HCT116 (cell line): ENCODE results near the gene STUM. TPM values are rescaled to one million over a fixed set of nuclear protein-coding genes. Genes with fewer than 3 reads are reported as not detected.

Source experiments
- ATAC-seq: fragments of 200-7000 bp; cut with Tn5 transposase; 2 replicates; pipeline ENCODE4 v1.9.1; 2020; ENCODE audit warnings: mild to moderate bottlenecking, moderate library complexity
- BruUV-seq: library from RNA; stranded (reverse); fragments of 400-500 nt; replicated peaks from 2 replicates; lab custom pipeline; 2021; lab: Mats Ljungman, UMichigan
- CTCF ChIA-PET: fragments of 300-600 bp; sonication (Branson Sonifier 250); formaldehyde crosslinking; loops from one replicate; lab custom pipeline; 2021; ENCODE audit warnings: antibody characterized with exemption; lab: Charles Lee
- POLR2A ChIA-PET: fragments of 300-600, 350-600 bp; sonication (Branson Sonifier 250); formaldehyde crosslinking; loops from one replicate; lab custom pipeline; 2021; ENCODE audit warnings: antibody characterized with exemption; lab: Charles Lee
- RAD21 ChIA-PET, 2 experiments: fragments of 300-600 bp; sonication (Branson Sonifier 250); formaldehyde crosslinking; loops; one replicate each; lab custom pipeline; 2023; ENCODE audit warnings: low total read pairs in 2 of 2; ENCODE audit not compliant: uncharacterized antibody in 2 of 2, unreplicated experiment in 2 of 2, low non-redundant PET in 1 of 2; lab: Charles Lee
- DNase-seq: peaks from one replicate; pipeline ENCODE4 v3.0.0-alpha.2; 2010; ENCODE audit warnings: low read depth, low spot score
- H2AFZ ChIP-seq: fragments of 200-600 bp; shearing (Covaris generic), sonication (generic); 2 replicates; pipeline ENCODE4 v1.6.1; 2017; ENCODE audit warnings: low read depth, mixed run types, mixed read lengths, antibody characterized with exemption, low read length; ENCODE audit not compliant: poor library complexity, severe bottlenecking
- H3K27ac ChIP-seq: 2 replicates; pipeline ENCODE4 v1.5.1; 2012; ENCODE audit warnings: low read depth, low read length
- H3K27me3 ChIP-seq: fragments of 200-600 bp; sonication (generic); 2 replicates; pipeline ENCODE4 v1.6.1; 2016; ENCODE audit warnings: mixed run types, low read length, mixed read lengths; ENCODE audit not compliant: insufficient read depth
- H3K36me3 ChIP-seq, 2 experiments: fragments of 200-500 bp in 1 of 2; fragments of 200-600 bp in 1 of 2; sonication (Bioruptor generic) in 1 of 2; sonication (generic) in 1 of 2; 2 replicates each; pipeline versions ENCODE4 v1.5.1 to v1.6.1; 2014 to 2016; ENCODE audit warnings: low read length in 2 of 2, inconsistent platforms in 1 of 2, mixed read lengths in 1 of 2, mixed run types in 1 of 2; ENCODE audit not compliant: insufficient read depth in 2 of 2, control insufficient read depth in 1 of 2
- H3K4me1 ChIP-seq, 2 experiments: fragments of 200-600 bp in 1 of 2; sonication (generic) in 1 of 2; 2 replicates each; pipeline versions ENCODE4 v1.5.1 to v1.6.1; 2012 to 2017; ENCODE audit warnings: low read length in 2 of 2, inconsistent platforms in 1 of 2, mild to moderate bottlenecking in 1 of 2, mixed read lengths in 1 of 2, mixed run types in 1 of 2, moderate library complexity in 1 of 2; ENCODE audit not compliant: insufficient read depth in 2 of 2, control insufficient read depth in 1 of 2
- H3K4me2 ChIP-seq: fragments of 200-600 bp; sonication (generic); 2 replicates; pipeline ENCODE4 v1.6.1; 2017; ENCODE audit warnings: mixed run types, low read length, mixed read lengths
- H3K4me3 ChIP-seq, 2 experiments: fragments of 200-600 bp in 1 of 2; sonication (generic) in 1 of 2; replicated peaks in 1 of 2; 2 replicates each; pipeline ENCODE4 v1.5.1; 2011 to 2016; ENCODE audit warnings: low read length in 2 of 2, control low read depth in 1 of 2, low read depth in 1 of 2, mild to moderate bottlenecking in 1 of 2, mixed read lengths in 1 of 2, mixed run types in 1 of 2
- H3K79me2 ChIP-seq: fragments of 200-600 bp; sonication (generic); 2 replicates; pipeline ENCODE4 v1.6.1; 2017; ENCODE audit warnings: mild to moderate bottlenecking, mixed run types, low read length, moderate library complexity, mixed read lengths; ENCODE audit not compliant: insufficient read depth
- H3K9ac ChIP-seq: fragments of 200-600 bp; sonication (generic); 2 replicates; pipeline ENCODE4 v1.6.1; 2016; ENCODE audit warnings: low read length, mixed read lengths
- H3K9me2 ChIP-seq: fragments of 200-600 bp; sonication (generic), shearing (Covaris generic); 2 replicates; pipeline ENCODE4 v1.6.1; 2017; ENCODE audit warnings: mixed run types, mild to moderate bottlenecking, moderate library complexity; ENCODE audit not compliant: insufficient read depth
- H3K9me3 ChIP-seq, 2 experiments: fragments of 200-500 bp in 1 of 2; fragments of 200-600 bp in 1 of 2; sonication (Bioruptor generic) in 1 of 2; sonication (generic) in 1 of 2; 2 replicates each; pipeline ENCODE4 v1.6.1; 2014 to 2017; ENCODE audit warnings: low read length in 2 of 2, mixed read lengths in 2 of 2, inconsistent platforms in 1 of 2, low read depth in 1 of 2, mild to moderate bottlenecking in 1 of 2, mixed run types in 1 of 2, moderate library complexity in 1 of 2; ENCODE audit not compliant: control insufficient read depth in 1 of 2, insufficient read depth in 1 of 2
- H4K20me1 ChIP-seq: fragments of 200-600 bp; sonication (generic), shearing (Covaris generic); 2 replicates; pipeline ENCODE4 v1.6.1; 2017; ENCODE audit warnings: mixed run types, mild to moderate bottlenecking, moderate library complexity; ENCODE audit not compliant: insufficient read depth
- ATF3 ChIP-seq: IDR thresholded peaks from 2 replicates; pipeline ENCODE4 v1.6.1; 2012
- CEBPB ChIP-seq: IDR thresholded peaks from 2 replicates; pipeline ENCODE4 v1.6.1; 2012; ENCODE audit warnings: low read depth
- CTCF ChIP-seq, 3 experiments: fragments of 200-600 bp in 1 of 3; sonication (generic) in 1 of 3; IDR thresholded peaks in 2 of 3; conservative IDR thresholded peaks in 1 of 3; 2 replicates each; pipeline ENCODE4 v1.5.1; 2012 to 2017; ENCODE audit warnings: low read depth in 2 of 3, low read length in 2 of 3, antibody characterized with exemption in 1 of 3, borderline replicate concordance in 1 of 3, control low read depth in 1 of 3, mild to moderate bottlenecking in 1 of 3, mixed read lengths in 1 of 3, mixed run types in 1 of 3, moderate library complexity in 1 of 3; ENCODE audit not compliant: insufficient read depth in 1 of 3
- EGR1 ChIP-seq: IDR thresholded peaks from 2 replicates; pipeline ENCODE4 v1.6.1; 2012; ENCODE audit warnings: low read depth
- ELF1 ChIP-seq: IDR thresholded peaks from 2 replicates; pipeline ENCODE4 v1.6.1; 2012; ENCODE audit warnings: low read depth, borderline replicate concordance
- EZH2phosphoT487 ChIP-seq: fragments of 200-600 bp; IDR thresholded peaks from 2 replicates; pipeline ENCODE4 v1.6.1; 2018; ENCODE audit warnings: antibody characterized with exemption, borderline replicate concordance
- FOSL1 ChIP-seq: IDR thresholded peaks from 2 replicates; pipeline ENCODE4 v1.6.1; 2012; ENCODE audit warnings: low read depth
- JUND ChIP-seq: IDR thresholded peaks from 2 replicates; pipeline ENCODE4 v1.6.1; 2012
- MAX ChIP-seq: IDR thresholded peaks from 2 replicates; pipeline ENCODE4 v1.6.1; 2012
- POLR2AphosphoS5 ChIP-seq: IDR thresholded peaks from 2 replicates; pipeline ENCODE4 v1.6.1; 2011; ENCODE audit warnings: mild to moderate bottlenecking, low read depth, low read length, moderate library complexity
- RAD21 ChIP-seq: IDR thresholded peaks from 2 replicates; pipeline ENCODE4 v1.6.1; 2012; ENCODE audit warnings: low read depth, mild to moderate bottlenecking
- SIN3A ChIP-seq: IDR thresholded peaks from 2 replicates; pipeline ENCODE4 v1.6.1; 2012; ENCODE audit warnings: low read depth
- SP1 ChIP-seq: IDR thresholded peaks from 2 replicates; pipeline ENCODE4 v1.6.1; 2012; ENCODE audit warnings: low read depth
- SRF ChIP-seq: IDR thresholded peaks from 2 replicates; pipeline ENCODE4 v1.6.1; 2012; ENCODE audit warnings: low read depth
- TCF7L2 ChIP-seq: IDR thresholded peaks from 2 replicates; pipeline ENCODE4 v1.7.0; 2011; ENCODE audit warnings: borderline replicate concordance, inconsistent platforms; ENCODE audit not compliant: insufficient read depth, insufficient read length; ENCODE audit errors: extremely low read depth
- YY1 ChIP-seq: IDR thresholded peaks from 2 replicates; pipeline ENCODE4 v1.6.1; 2011; ENCODE audit warnings: low read length, low read depth, moderate library complexity, mild to moderate bottlenecking; ENCODE audit not compliant: insufficient replicate concordance; ENCODE audit errors: extremely low read depth
- ZFX ChIP-seq: fragments of 450-650 bp; IDR thresholded peaks from 2 replicates; pipeline ENCODE4 v1.6.1; 2017
- ZNF274 ChIP-seq: fragments of 200-500 bp; sonication (Bioruptor generic); IDR thresholded peaks from 2 replicates; pipeline ENCODE4 v1.6.1; 2014; ENCODE audit warnings: mild to moderate bottlenecking, low read depth, low read length, inconsistent platforms
- intact Hi-C: fragments of 100-400 bp; cut with micrococcal nuclease; formaldehyde crosslinking; loops from 2 replicates; pipeline ENCODE4 v1.10.0; 2022
- total RNA-seq: library from RNA; stranded (reverse); gene quantifications from one replicate; pipeline ENCODE4 v1.2.1, GENCODE V29; 2021; ENCODE audit not compliant: unreplicated experiment
- TF ChIP-seq, protein P1 (sequence below): IDR thresholded peaks from 2 replicates; pipeline ENCODE4 v1.6.1; 2012; ENCODE audit warnings: low read depth

STUM gene
- total RNA-seq, 1 experiment from 2014 or later: not detected

- TF ChIP-seq POLR2AphosphoS5: no peak
- TF ChIP-seq ZNF274: no peak
These were observed 105.6 kb downstream of the STUM start (continued) for GRCh38 chr1:226654046-226654667.

GRCh38 chr1:226654668-226655055 lies 106.1 kb downstream of the STUM start:
- Histone ChIP-seq H3K79me2 (no peaks in the 10 kb centered on the region), H2AFZ (no peak overlapping the region), H3K27me3 (no peaks in the 10 kb centered on the region), H3K4me1 (peaks cover 15 to 27% of the 10 kb centered on the region in 2 experiments), H3K9ac (no peak overlapping the region), H3K36me3 (no peaks in the 10 kb centered on the region), H3K4me3 (no peak overlapping the region), H4K20me1 (no peaks in the 10 kb centered on the region), H3K4me2 (no peak overlapping the region), H3K27ac (no peak overlapping the region), H3K9me3 (no peaks in the 10 kb centered on the region), H3K9me2 (no peaks in the 10 kb centered on the region)
- POLR2A ChIA-PET: no interaction called here
- ATAC-seq (no peak), DNase-seq (no peak)
- intact Hi-C loops: no loop called here
- TF ChIP-seq TCF7L2: no peak
- no peak for TF ChIP-seq EGR1
- TF ChIP-seq CEBPB: no peak
- no peak for TF ChIP-seq FOSL1
- TF ChIP-seq, protein P1, sequence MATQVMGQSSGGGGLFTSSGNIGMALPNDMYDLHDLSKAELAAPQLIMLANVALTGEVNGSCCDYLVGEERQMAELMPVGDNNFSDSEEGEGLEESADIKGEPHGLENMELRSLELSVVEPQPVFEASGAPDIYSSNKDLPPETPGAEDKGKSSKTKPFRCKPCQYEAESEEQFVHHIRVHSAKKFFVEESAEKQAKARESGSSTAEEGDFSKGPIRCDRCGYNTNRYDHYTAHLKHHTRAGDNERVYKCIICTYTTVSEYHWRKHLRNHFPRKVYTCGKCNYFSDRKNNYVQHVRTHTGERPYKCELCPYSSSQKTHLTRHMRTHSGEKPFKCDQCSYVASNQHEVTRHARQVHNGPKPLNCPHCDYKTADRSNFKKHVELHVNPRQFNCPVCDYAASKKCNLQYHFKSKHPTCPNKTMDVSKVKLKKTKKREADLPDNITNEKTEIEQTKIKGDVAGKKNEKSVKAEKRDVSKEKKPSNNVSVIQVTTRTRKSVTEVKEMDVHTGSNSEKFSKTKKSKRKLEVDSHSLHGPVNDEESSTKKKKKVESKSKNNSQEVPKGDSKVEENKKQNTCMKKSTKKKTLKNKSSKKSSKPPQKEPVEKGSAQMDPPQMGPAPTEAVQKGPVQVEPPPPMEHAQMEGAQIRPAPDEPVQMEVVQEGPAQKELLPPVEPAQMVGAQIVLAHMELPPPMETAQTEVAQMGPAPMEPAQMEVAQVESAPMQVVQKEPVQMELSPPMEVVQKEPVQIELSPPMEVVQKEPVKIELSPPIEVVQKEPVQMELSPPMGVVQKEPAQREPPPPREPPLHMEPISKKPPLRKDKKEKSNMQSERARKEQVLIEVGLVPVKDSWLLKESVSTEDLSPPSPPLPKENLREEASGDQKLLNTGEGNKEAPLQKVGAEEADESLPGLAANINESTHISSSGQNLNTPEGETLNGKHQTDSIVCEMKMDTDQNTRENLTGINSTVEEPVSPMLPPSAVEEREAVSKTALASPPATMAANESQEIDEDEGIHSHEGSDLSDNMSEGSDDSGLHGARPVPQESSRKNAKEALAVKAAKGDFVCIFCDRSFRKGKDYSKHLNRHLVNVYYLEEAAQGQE: no peak
- TF ChIP-seq ATF3: no peak
- no peak for TF ChIP-seq POLR2AphosphoS5
- TF ChIP-seq CTCF (IDR thresholded peaks at IDR 0.05 in 2 of 3, conservative IDR thresholded peaks at IDR 0.05 in 1 of 3; ENCODE audit: borderline replicate concordance in 1 of 3, insufficient read depth in 1 of 3, low read depth in 2 of 3, low read length in 2 of 3): no peak
- TF ChIP-seq ELF1: no peak
- no peak for TF ChIP-seq ZFX
- TF ChIP-seq ZNF274: no peak
- no peak for TF ChIP-seq SP1
- no peak for TF ChIP-seq SRF
- no peak for TF ChIP-seq MAX
- no peak for TF ChIP-seq SIN3A
- no peak for TF ChIP-seq YY1
- TF ChIP-seq EZH2phosphoT487: no peak
- no peak for TF ChIP-seq JUND
- TF ChIP-seq RAD21: no peak
- RAD21 ChIA-PET: no interaction called here
- CTCF ChIA-PET: no interaction called here
- BruUV-seq: no TSS peak
